HepG2 (cell line): Measurements from ENCODE around the gene SPHK1. TPM values are rescaled to one million over a fixed set of nuclear protein-coding genes. Genes with fewer than 3 reads are reported as not detected.

Experiments used
- ATAC-seq: fragments of 200-7000 bp; cut with Tn5 transposase; 3 replicates; pipeline ENCODE4 v1.9.1; 2020; ENCODE audit warnings: mild to moderate bottlenecking, moderate library complexity
- BruUV-seq: library from RNA; stranded (reverse); fragments of 400-500 nt; replicated peaks from 2 replicates; lab custom pipeline; 2021; lab: Mats Ljungman, UMichigan
- CTCF ChIA-PET: fragments of 300-600 bp; formaldehyde crosslinking; extraction: SDS; loops from one replicate; lab custom pipeline; 2021; ENCODE audit warnings: low total read pairs, inconsistent platforms, low intra/inter-chr PET ratio; lab: Yijun Ruan, JAX
- POLR2A ChIA-PET: fragments of 350-600 bp; sonication (Branson Sonifier 250); formaldehyde crosslinking; loops from one replicate; lab custom pipeline; 2020; ENCODE audit warnings: antibody characterized with exemption, inconsistent platforms; lab: Yijun Ruan, JAX
- DNase-seq: peaks from one replicate; pipeline ENCODE4 v3.0.0-alpha.2; 2015; ENCODE audit warnings: low spot score
- FAIRE-seq: peaks from 3 replicates; lab custom pipeline; 2011; peaks lifted over from hg19 to GRCh38; lab: Jason Lieb, UNC
- H2AFZ ChIP-seq: one replicate; pipeline ENCODE4 v1.6.1; 2011; ENCODE audit warnings: low read length, inconsistent platforms
- H3K27ac ChIP-seq: fragments of 300-600 bp; 3 replicates; pipeline ENCODE4 v1.8.0; 2011; ENCODE audit warnings: mixed run types, mild to moderate bottlenecking, mixed read lengths, low read length, inconsistent platforms; ENCODE audit not compliant: insufficient read depth; ENCODE audit errors: extremely low read length
- H3K27me3 ChIP-seq, 2 experiments: fragments of 200-600 bp in 1 of 2; 2 replicates in 1 of 2; 3 replicates in 1 of 2; pipeline versions ENCODE4 v1.6.0 to v1.8.0; 2011; ENCODE audit warnings: low read length in 2 of 2, mild to moderate bottlenecking in 2 of 2, moderate library complexity in 2 of 2, inconsistent platforms in 1 of 2; ENCODE audit not compliant: insufficient read depth in 2 of 2, control insufficient read depth in 1 of 2
- H3K36me3 ChIP-seq, 2 experiments: fragments of 200-600 bp in 1 of 2; replicated peaks in 1 of 2; 2 replicates in 1 of 2; 3 replicates in 1 of 2; pipeline versions ENCODE4 v1.5.1 to v1.8.0; 2011; ENCODE audit warnings: low read length in 2 of 2, inconsistent platforms in 1 of 2; ENCODE audit not compliant: insufficient read depth in 2 of 2, control insufficient read depth in 1 of 2
- H3K4me1 ChIP-seq: 2 replicates; pipeline ENCODE4 v1.5.1; 2012; ENCODE audit warnings: low read length, inconsistent platforms; ENCODE audit not compliant: insufficient read depth
- H3K4me2 ChIP-seq: 2 replicates; pipeline ENCODE4 v1.6.0; 2011; ENCODE audit warnings: low read depth, low read length, inconsistent platforms
- H3K4me3 ChIP-seq, 3 experiments: fragments of 200-600 bp in 1 of 3; sonication (generic), shearing (Covaris generic) in 1 of 3; replicated peaks in 1 of 3; 2 replicates each; pipeline ENCODE4 v1.5.1; 2011 to 2016; ENCODE audit warnings: low read length in 3 of 3, inconsistent platforms in 2 of 3, low read depth in 2 of 3, mild to moderate bottlenecking in 2 of 3, control low read depth in 1 of 3, mixed read lengths in 1 of 3; ENCODE audit not compliant: insufficient read depth in 1 of 3
- H3K79me2 ChIP-seq: one replicate; pipeline ENCODE4 v1.6.1; 2011; ENCODE audit warnings: low read length, inconsistent platforms; ENCODE audit not compliant: insufficient read depth
- H3K9ac ChIP-seq: 2 replicates; pipeline ENCODE4 v1.6.0; 2011; ENCODE audit warnings: mild to moderate bottlenecking, low read depth, low read length, inconsistent platforms; ENCODE audit not compliant: insufficient read depth
- H3K9me3 ChIP-seq: 2 replicates; pipeline ENCODE4 v1.5.1; 2012; ENCODE audit warnings: mild to moderate bottlenecking, low read length
- H4K20me1 ChIP-seq: 2 replicates; pipeline ENCODE4 v1.6.0; 2011; ENCODE audit warnings: inconsistent platforms, mild to moderate bottlenecking, low read length, moderate library complexity; ENCODE audit not compliant: insufficient read depth
- ARNTL ChIP-seq: sonication (generic); formaldehyde crosslinking; IDR thresholded peaks from 2 replicates; pipeline ENCODE4 v1.4.0; 2020; ENCODE audit warnings: mild to moderate bottlenecking, missing genetic modification reagents
- MAFF ChIP-seq: IDR thresholded peaks from 2 replicates; pipeline ENCODE4 v1.6.1; 2011; ENCODE audit warnings: low read depth, low read length, improper control_type of control experiment
- MAFK ChIP-seq, 2 experiments: IDR thresholded peaks in 1 of 2; conservative IDR thresholded peaks in 1 of 2; 2 replicates each; pipeline ENCODE4 v1.6.1; 2011; ENCODE audit warnings: improper control_type of control experiment in 2 of 2, low read length in 2 of 2
- ZNF207 ChIP-seq: fragments of 450-650 bp; IDR thresholded peaks from 2 replicates; pipeline ENCODE4 v1.6.1; 2016; ENCODE audit warnings: antibody characterized with exemption, borderline replicate concordance
- ZNF441 ChIP-seq: sonication (generic); formaldehyde crosslinking; IDR thresholded peaks from 2 replicates; pipeline ENCODE4 v1.7.0; 2021; ENCODE audit warnings: missing genetic modification reagents, borderline replicate concordance
- WGBS: methylation state at CpG from one replicate; pipeline ENCODE4 v1.1.6; 2017; ENCODE audit warnings: low lambda C conversion rate; 5-methylcytosine and 5-hydroxymethylcytosine counted together
- in situ Hi-C: cut with HindIII; loops from 2 replicates; pipeline ENCODE4 v1.10.0; 2017; ENCODE audit warnings: low pct_unique_long_range_greater_than_20kb; ENCODE audit not compliant: extremely low pct_ligation_motif_present
- intact Hi-C: fragments of 100-400 bp; cut with micrococcal nuclease; formaldehyde crosslinking; loops from one replicate; pipeline ENCODE4 v1.10.0; 2022; ENCODE audit not compliant: unreplicated experiment
- polyA plus RNA-seq, 8 experiments: library from polyadenylated mRNA; depleted of rRNA in 3 of 8; stranded (reverse) in 7 of 8; unstranded in 1 of 8; fragments of >200 nt; fragmentation: Illumina TruSeq in 4 of 8; extraction: Trizol in 4 of 8; gene quantifications; 2 replicates each; pipeline versions ENCODE4 v1.2.1 to v1.2.3, GENCODE V29; 2011 to 2016; ENCODE audit warnings: low read depth in 4 of 8, missing spikeins in 1 of 8, mixed read lengths in 1 of 8; ENCODE audit not compliant: insufficient read depth in 1 of 8
- total RNA-seq, 5 experiments: library from RNA; depleted of rRNA; stranded (reverse); fragments of >200 nt; fragmentation: Illumina TruSeq; extraction: Trizol; gene quantifications; 2 replicates each; pipeline ENCODE4 v1.2.3, GENCODE V29; 2016; ENCODE audit warnings: low read depth in 1 of 5

The SPHK1 gene
- total and polyA plus RNA-seq, 2 of the 13 experiments (the other 11 are each of a cell fraction or from before 2014, with no cell fraction given) = 129 to 160 TPM

GRCh38 chr17:76360461-76360860 lies 23.9 kb upstream of the SPHK1 start:
- POLR2A ChIA-PET = interaction anchor here (24.7 kb wide), 1 partner anchor 22 kb away, joined by 1379 read pairs; the partner anchor contains the start of gene SPHK1
- no peak overlapping the region for H3K4me2 ChIP-seq
- TF ChIP-seq MAFK (conservative IDR thresholded peaks at IDR 0.05 in 1 of 2, IDR thresholded peaks at IDR 0.05 in 1 of 2; ENCODE audit: low read length in 2 of 2) (peak in 1 of 2 experiments; percentile 31; a peak in 1 of 4 replicates), ARNTL (no peak), MAFF (0 out of 2 replicates have a peak, but pooled peaks have one; percentile 25)
- TF ChIP-seq, all 625 proteins: peak for 2
- H3K79me2 ChIP-seq = no peaks in the 10 kb centered on the region
- H3K9ac ChIP-seq = no peak overlapping the region
- H2AFZ ChIP-seq = no peak overlapping the region
- 87% methylated on average over 2 of the region's 2 CpGs for WGBS
- ATAC-seq = no peak
- no peaks in the 10 kb centered on the region for H4K20me1 ChIP-seq
- intact Hi-C loops = no loop called here
- in situ Hi-C loops = no loop called here
- no peaks in the 10 kb centered on the region for H3K9me3 ChIP-seq
- peaks cover 82% of the 10 kb centered on the region for H3K4me1 ChIP-seq
- CTCF ChIA-PET = no interaction called here
- H3K27me3 ChIP-seq = no peaks in the 10 kb centered on the region
- no peak overlapping the region for H3K27ac ChIP-seq
- BruUV-seq = no TSS peak
- H3K36me3 ChIP-seq = no peaks in the 10 kb centered on the region
- no peak for DNase-seq
- H3K4me3 ChIP-seq = no peak overlapping the region
- no peak for FAIRE-seq

DNA sequence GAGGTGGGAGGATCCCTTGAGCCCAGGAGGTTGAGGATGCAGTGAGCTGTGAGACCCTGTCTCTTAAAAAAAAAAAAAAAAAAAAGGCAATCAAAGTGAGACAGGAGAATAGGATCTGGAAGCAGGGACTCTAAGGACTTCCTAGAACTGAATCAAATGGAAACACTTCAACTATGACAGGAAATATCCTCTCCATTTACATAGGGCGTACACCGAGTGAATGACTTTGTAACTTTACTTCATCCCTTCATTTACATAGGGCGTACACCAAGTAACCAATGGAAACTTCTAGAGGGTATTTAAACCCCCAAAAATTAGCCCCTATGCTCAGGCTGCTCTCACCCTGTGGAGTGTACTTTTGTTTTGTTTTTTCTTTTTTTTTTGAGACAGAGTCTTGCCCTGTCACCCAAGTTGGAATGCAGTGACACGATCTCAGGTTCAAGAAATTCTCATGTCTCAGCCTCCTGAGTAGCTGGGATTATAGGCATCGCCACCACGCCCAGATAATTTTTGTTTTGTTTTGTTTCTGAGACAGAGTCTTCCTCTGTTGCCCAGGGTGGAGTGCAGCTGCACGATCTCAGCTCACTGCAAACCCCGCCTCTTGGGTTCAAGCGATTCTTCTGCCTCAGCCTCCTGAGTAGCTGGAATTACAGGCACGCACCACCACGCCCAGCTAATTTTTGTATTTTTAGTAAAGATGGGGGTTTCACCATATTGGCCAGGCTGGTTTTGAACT lies 21.1 kb upstream of the SPHK1 start:
- CTCF ChIA-PET = no interaction called here
- peaks cover 87% of the 10 kb centered on the region for H3K4me1 ChIP-seq
- WGBS = 96% methylated on average over 11 of the region's 11 CpGs
- no peak overlapping the region for H3K27ac ChIP-seq
- H3K36me3 ChIP-seq = no peaks in the 10 kb centered on the region
- BruUV-seq = no TSS peak
- H4K20me1 ChIP-seq = no peaks in the 10 kb centered on the region
- in situ Hi-C loops = no loop called here
- H3K79me2 ChIP-seq = no peaks in the 10 kb centered on the region
- peaks cover 8% of the 10 kb centered on the region for H3K9me3 ChIP-seq
- no peak overlapping the region for H3K9ac ChIP-seq
- ATAC-seq = no peak
- no peak for DNase-seq
- H3K4me2 ChIP-seq = no peak overlapping the region
- intact Hi-C loops = no loop called here
- H2AFZ ChIP-seq = no peak overlapping the region
- H3K4me3 ChIP-seq = no peak overlapping the region
- POLR2A ChIA-PET = interaction anchor here (2.0 to 24.7 kb wide), 3 partner anchors 10 to 20 kb away, joined by 9 to 1379 read pairs (median 115); partner anchors contain the start of genes PRPSAP1 and SPHK1
- no peak for FAIRE-seq
- H3K27me3 ChIP-seq = no peaks in the 10 kb centered on the region
- TF ChIP-seq ZNF207 (no peak), ZNF441 (CRISPR knock-in tag) (no peak)
